Left ventricle myocardium superior (tissue), 1 donor: ENCODE results near the gene NDUFB10. TPM values are rescaled to one million over a fixed set of nuclear protein-coding genes. Genes with fewer than 3 reads are reported as not detected.
A peak's percentile ranks its signal among the peaks of the same experiment; 100 is the strongest.

Experiments used
- ATAC-seq: fragments of 200-7000 bp; cut with Tn5 transposase; one replicate; pipeline ENCODE4 v1.9.1; 2020; ENCODE audit warnings: mild to moderate bottlenecking, moderate library complexity
- DNase-seq: peaks from one replicate; pipeline ENCODE4 v3.0.0-alpha.2; 2020
- intact Hi-C: fragments of 100-400 bp; cut with micrococcal nuclease; formaldehyde crosslinking; loops from one replicate; pipeline ENCODE4 v1.11.0; 2022
- total RNA-seq: library from RNA; stranded (reverse); fragmentation: NEBNext Ultra II Directional; extraction: Animal tissue kit (Norgen Biotek cat#: 25700); gene quantifications from one replicate; pipeline ENCODE4 v1.2.1, GENCODE V29; 2021
- donor health status: DM: no; HTN: yes; CAD: no; lungs with severe emphysema.

Gene NDUFB10
- total RNA-seq, 1 donor from 2014 or later: 769 TPM

GRCh38 chr16:1992704-1993317 lies 33.5 kb downstream of the NDUFB10 start:
- intact Hi-C loops: no loop called here
- peak; percentile 1 for ATAC-seq
- no peak for DNase-seq

GRCh38 chr16:1993731-1994131 lies 34.4 kb downstream of the NDUFB10 start:
- ATAC-seq (no peak), DNase-seq (no peak)
- intact Hi-C loops: no loop called here

- intact Hi-C loops: no loop called here
- ATAC-seq (no peak), DNase-seq (no peak)
These were observed 38.4 kb downstream of the NDUFB10 start for GRCh38 chr16:1997494-1998359.

GRCh38 chr16:1998360-1998835 lies 39.1 kb downstream of the NDUFB10 start:
- intact Hi-C loops: no loop called here
- DNase-seq: no peak
- no peak for ATAC-seq

- intact Hi-C loops: no loop called here
- DNase-seq: no peak
These were observed 39.8 kb downstream of the NDUFB10 start for GRCh38 chr16:1998852-1999801.

GRCh38 chr16:1999866-2000514 lies 40.7 kb downstream of the NDUFB10 start:
- ATAC-seq (no peak), DNase-seq (no peak)
- intact Hi-C loops: no loop called here

More at GRCh38 chr16:1998852-1999801, 39.8 kb downstream of the NDUFB10 start:
- ATAC-seq: no peak

GRCh38 chr16:2001035-2001434 lies 41.7 kb downstream of the NDUFB10 start:
- DNase-seq (no peak), ATAC-seq (no peak)
- intact Hi-C loops: no loop called here

- intact Hi-C loops: no loop called here
- ATAC-seq: no peak
- DNase-seq: peak; percentile 24
These were observed 42.4 kb downstream of the NDUFB10 start for GRCh38 chr16:2001456-2002355.

GRCh38 chr16:2002406-2003230 lies 43.3 kb downstream of the NDUFB10 start:
- DNase-seq: peak; percentile 38
- intact Hi-C loops: no loop called here
- no peak for ATAC-seq

- intact Hi-C loops: no loop called here
- DNase-seq (peak; percentile 25), ATAC-seq (no peak)
These were observed 44.0 kb downstream of the NDUFB10 start for GRCh38 chr16:2003231-2003826.

GRCh38 chr16:2003827-2004641 lies 44.7 kb downstream of the NDUFB10 start:
- ATAC-seq (peak; percentile 88), DNase-seq (peak; percentile 95)
- intact Hi-C loops: no loop called here

GRCh38 chr16:2004795-2005517 lies 45.6 kb downstream of the NDUFB10 start:
- ATAC-seq (no peak), DNase-seq (peak; percentile 32)
- intact Hi-C loops: no loop called here

GRCh38 chr16:2005646-2006045 lies 46.3 kb downstream of the NDUFB10 start:
- ATAC-seq: no peak
- intact Hi-C loops: no loop called here
- DNase-seq: no peak

- ATAC-seq: no peak
- DNase-seq: no peak
- intact Hi-C loops: no loop called here
These were observed 47.0 kb downstream of the NDUFB10 start for GRCh38 chr16:2006317-2006716.

- DNase-seq (peak; percentile 19), ATAC-seq (no peak)
- intact Hi-C loops: no loop called here
These were observed 47.9 kb downstream of the NDUFB10 start for GRCh38 chr16:2007081-2007836.
